AG10803 (cell line): Measurements from ENCODE around the gene MGAT5B.

Source experiments
- DNase-seq: peaks from one replicate; pipeline ENCODE4 v3.0.0; 2010; ENCODE audit warnings: low read depth
- H3K4me3 ChIP-seq: 2 replicates; pipeline ENCODE4 v1.5.1; 2011; ENCODE audit warnings: mild to moderate bottlenecking, low read length, control low read depth
- CTCF ChIP-seq: conservative IDR thresholded peaks from 2 replicates; pipeline ENCODE4 v1.5.1; 2011; ENCODE audit warnings: mild to moderate bottlenecking, low read length, control low read depth, inconsistent platforms

MGAT5B gene

GRCh38 chr17:76884995-76885893, 17.0 kb downstream of the MGAT5B start:
- no peak for DNase-seq
- no peak for TF ChIP-seq CTCF
- H3K4me3 ChIP-seq: no peak overlapping the region

GRCh38 chr17:76885894-76886290, 17.7 kb downstream of the MGAT5B start:
- no peak for DNase-seq
- no peak for TF ChIP-seq CTCF
- H3K4me3 ChIP-seq: no peak overlapping the region

- DNase-seq: no peak
- no peak for TF ChIP-seq CTCF
- H3K4me3 ChIP-seq: no peak overlapping the region
These were observed 18.2 kb downstream of the MGAT5B start for GRCh38 chr17:76886395-76886794.

- DNase-seq: no peak
- TF ChIP-seq CTCF: peak; percentile 21
- H3K4me3 ChIP-seq: no peak overlapping the region
These were observed 19.6 kb downstream of the MGAT5B start for GRCh38 chr17:76887802-76888201.

GRCh38 chr17:76888661-76889060, 20.5 kb downstream of the MGAT5B start:
- TF ChIP-seq CTCF: no peak
- DNase-seq: no peak
- H3K4me3 ChIP-seq: no peak overlapping the region

- no peak overlapping the region for H3K4me3 ChIP-seq
- no peak for DNase-seq
- no peak for TF ChIP-seq CTCF
These were observed 21.1 kb downstream of the MGAT5B start for GRCh38 chr17:76889323-76889722.

- H3K4me3 ChIP-seq: no peak overlapping the region
- DNase-seq: no peak
- TF ChIP-seq CTCF: no peak
These were observed 24.1 kb downstream of the MGAT5B start for GRCh38 chr17:76892329-76892728.
